ENCODE measurements around the gene FLT4. TPM values are rescaled to one million over a fixed set of nuclear protein-coding genes. Genes with fewer than 3 reads are reported as not detected.
"Not testable (repeated sequence)": the region's sequence is repeated elsewhere in the genome, so short reads cannot be mapped to it uniquely, and the experiment has no call there.

Gene FLT4
- total RNA-seq: 1 to 10 TPM; 5.2 to 6.0 TPM

GRCh38 chr5:180649297-180650039, at the start of gene FLT4:
Gene FLT4 (minus strand): TSS chr5:180649600. CDS start chr5:180649545, 55 bp downstream.
- peaks cover 14% of the 10 kb centered on the region for H3K27me3 Mint-ChIP-seq
- no peaks in the 10 kb centered on the region for H3K9me3 Mint-ChIP-seq
- peak; percentile 21 for DNase-seq
- H3K4me3 Mint-ChIP-seq: peak within 1 kb of the TSS; percentile 79
- peaks cover 12% of the 10 kb centered on the region for H3K4me1 Mint-ChIP-seq
- H3K27ac Mint-ChIP-seq: peak within 1 kb of the TSS; percentile 37
- no peaks in the 10 kb centered on the region for H3K36me3 Mint-ChIP-seq

GRCh38 chr5:180699042-180699441, 49.6 kb upstream of the FLT4 start:
- Mint-ChIP-seq H3K9me3 (peaks cover 4% of the 10 kb centered on the region), H3K27me3 (no peaks in the 10 kb centered on the region), H3K27ac (peak overlapping the region; percentile 68), H3K4me1 (peaks cover 11% of the 10 kb centered on the region), H3K4me3 (no peak overlapping the region), H3K36me3 (no peaks in the 10 kb centered on the region)
- DNase-seq: no peak

- no peak for DNase-seq
- Mint-ChIP-seq H3K4me3 (no peak overlapping the region), H3K27me3 (no peaks in the 10 kb centered on the region), H3K36me3 (no peaks in the 10 kb centered on the region), H3K27ac (no peak overlapping the region), H3K9me3 (peaks cover 3% of the 10 kb centered on the region), H3K4me1 (peaks cover 24% of the 10 kb centered on the region)
These were observed 46.7 kb upstream of the FLT4 start for GRCh38 chr5:180696116-180696515.

GRCh38 chr5:180692429-180692828, 43.0 kb upstream of the FLT4 start:
- Mint-ChIP-seq H3K4me3 (no peak overlapping the region), H3K9me3 (no peaks in the 10 kb centered on the region), H3K4me1 (peaks cover 37% of the 10 kb centered on the region), H3K27me3 (no peaks in the 10 kb centered on the region), H3K36me3 (no peaks in the 10 kb centered on the region), H3K27ac (no peak overlapping the region)
- no peak for DNase-seq

- Mint-ChIP-seq H3K4me1 (peaks cover 41% of the 10 kb centered on the region), H3K36me3 (no peaks in the 10 kb centered on the region), H3K27ac (no peak overlapping the region), H3K4me3 (no peak overlapping the region), H3K9me3 (no peaks in the 10 kb centered on the region), H3K27me3 (no peaks in the 10 kb centered on the region)
- DNase-seq: no peak
These were observed 41.6 kb upstream of the FLT4 start for GRCh38 chr5:180691046-180691445.

GRCh38 chr5:180690562-180690961, 41.2 kb upstream of the FLT4 start:
- Mint-ChIP-seq H3K4me3 (no peak overlapping the region), H3K27me3 (no peaks in the 10 kb centered on the region), H3K4me1 (peaks cover 44% of the 10 kb centered on the region), H3K9me3 (no peaks in the 10 kb centered on the region), H3K36me3 (no peaks in the 10 kb centered on the region), H3K27ac (no peak overlapping the region)
- DNase-seq: no peak

GRCh38 chr5:180689775-180690174, 40.4 kb upstream of the FLT4 start:
- no peak for DNase-seq
- Mint-ChIP-seq H3K9me3 (no peaks in the 10 kb centered on the region), H3K36me3 (no peaks in the 10 kb centered on the region), H3K27me3 (no peaks in the 10 kb centered on the region), H3K4me3 (peak overlapping the region; percentile 71), H3K27ac (peak overlapping the region; percentile 86), H3K4me1 (peaks cover 49% of the 10 kb centered on the region)

- Mint-ChIP-seq H3K9me3 (no peaks in the 10 kb centered on the region), H3K4me1 (peaks cover 53% of the 10 kb centered on the region), H3K27me3 (no peaks in the 10 kb centered on the region), H3K36me3 (no peaks in the 10 kb centered on the region), H3K27ac (peak overlapping the region; percentile 86), H3K4me3 (peak overlapping the region; percentile 71)
- DNase-seq: peak; percentile 48
These were observed 39.8 kb upstream of the FLT4 start for GRCh38 chr5:180689071-180689694.

- Mint-ChIP-seq H3K27me3 (no peaks in the 10 kb centered on the region), H3K4me1 (peaks cover 60% of the 10 kb centered on the region), H3K9me3 (no peaks in the 10 kb centered on the region), H3K36me3 (no peaks in the 10 kb centered on the region), H3K27ac (peak overlapping the region; percentile 86), H3K4me3 (peak overlapping the region; percentile 71)
- no peak for DNase-seq
These were observed 39.1 kb upstream of the FLT4 start for GRCh38 chr5:180688330-180689070.

GRCh38 chr5:180686799-180687198, 37.4 kb upstream of the FLT4 start:
- not testable (repeated sequence) for H3K27ac Mint-ChIP-seq, DNase-seq, H3K36me3 Mint-ChIP-seq, H3K4me3 Mint-ChIP-seq, H3K27me3 Mint-ChIP-seq, H3K9me3 Mint-ChIP-seq
- H3K4me1 Mint-ChIP-seq: peaks cover 61% of the 10 kb centered on the region

GRCh38 chr5:180684623-180685161, 35.3 kb upstream of the FLT4 start:
- Mint-ChIP-seq H3K9me3 (no peaks in the 10 kb centered on the region), H3K36me3 (no peaks in the 10 kb centered on the region), H3K27me3 (no peaks in the 10 kb centered on the region), H3K27ac (peak overlapping the region; percentile 49), H3K4me3 (no peak overlapping the region), H3K4me1 (peaks cover 48% of the 10 kb centered on the region)
- no peak for DNase-seq

- Mint-ChIP-seq H3K27ac (no peak overlapping the region), H3K4me3 (no peak overlapping the region), H3K9me3 (no peaks in the 10 kb centered on the region), H3K4me1 (peaks cover 35% of the 10 kb centered on the region), H3K27me3 (no peaks in the 10 kb centered on the region), H3K36me3 (no peaks in the 10 kb centered on the region)
- no peak for DNase-seq
These were observed 34.0 kb upstream of the FLT4 start for GRCh38 chr5:180683220-180683922.

GRCh38 chr5:180682560-180682959, 33.2 kb upstream of the FLT4 start:
- Mint-ChIP-seq H3K9me3 (no peaks in the 10 kb centered on the region), H3K36me3 (no peaks in the 10 kb centered on the region)

GRCh38 chr5:180682008-180682407, 32.6 kb upstream of the FLT4 start:
- not testable (repeated sequence) for H3K27ac Mint-ChIP-seq, H3K27me3 Mint-ChIP-seq, H3K36me3 Mint-ChIP-seq, H3K9me3 Mint-ChIP-seq, DNase-seq, H3K4me3 Mint-ChIP-seq
- H3K4me1 Mint-ChIP-seq: peaks cover 32% of the 10 kb centered on the region

More at GRCh38 chr5:180682560-180682959, 33.2 kb upstream of the FLT4 start:
- Mint-ChIP-seq H3K27me3 (no peaks in the 10 kb centered on the region), H3K27ac (no peak overlapping the region), H3K4me1 (peaks cover 32% of the 10 kb centered on the region), H3K4me3 (no peak overlapping the region)
- DNase-seq: no peak

GRCh38 chr5:180678319-180678718, 28.9 kb upstream of the FLT4 start:
- not testable (repeated sequence) for H3K4me3 Mint-ChIP-seq, H3K27me3 Mint-ChIP-seq, H3K27ac Mint-ChIP-seq, H3K9me3 Mint-ChIP-seq, DNase-seq, H3K4me1 Mint-ChIP-seq, H3K36me3 Mint-ChIP-seq

All from activated naive CD8-positive, alpha-beta T cell treated with anti-CD3 and anti-CD28 coated beads for 36 hours (primary cell).